HepG2 (cell line): ENCODE data around the gene LCMT2. TPM values are rescaled to one million over a fixed set of nuclear protein-coding genes. Genes with fewer than 3 reads are reported as not detected.

Experiments used
- NR2C2 ChIP-seq: sonication (generic); formaldehyde crosslinking; IDR thresholded peaks from 2 replicates; pipeline ENCODE4 v1.4.0; 2020; ENCODE audit warnings: missing genetic modification reagents, mild to moderate bottlenecking, moderate library complexity, borderline replicate concordance
- U2AF1 ChIP-seq: fragments of 200-400 bp; formaldehyde crosslinking; optimal IDR thresholded peaks from 2 replicates; pipeline ENCODE3; 2017; ENCODE audit warnings: mild to moderate bottlenecking, low read depth, low read length
- ZNF431 ChIP-seq: sonication (generic); formaldehyde crosslinking; IDR thresholded peaks from 2 replicates; pipeline ENCODE4 v1.9.0; 2022; ENCODE audit warnings: missing genetic modification reagents, low read depth, mild to moderate bottlenecking, borderline replicate concordance
- polyA plus RNA-seq, 8 experiments: library from polyadenylated mRNA; depleted of rRNA in 3 of 8; stranded (reverse) in 7 of 8; unstranded in 1 of 8; fragments of >200 nt; fragmentation: Illumina TruSeq in 4 of 8; extraction: Trizol in 4 of 8; gene quantifications; 2 replicates each; pipeline versions ENCODE4 v1.2.1 to v1.2.3, GENCODE V29; 2011 to 2016; ENCODE audit warnings: low read depth in 4 of 8, missing spikeins in 1 of 8, mixed read lengths in 1 of 8; ENCODE audit not compliant: insufficient read depth in 1 of 8
- total RNA-seq, 5 experiments: library from RNA; depleted of rRNA; stranded (reverse); fragments of >200 nt; fragmentation: Illumina TruSeq; extraction: Trizol; gene quantifications; 2 replicates each; pipeline ENCODE4 v1.2.3, GENCODE V29; 2016; ENCODE audit warnings: low read depth in 1 of 5
- TF ChIP-seq, protein P1 (sequence below): sonication (generic); formaldehyde crosslinking; IDR thresholded peaks from 2 replicates; pipeline ENCODE4 v1.5.0; 2020; ENCODE audit warnings: mild to moderate bottlenecking, missing genetic modification reagents
- TF ChIP-seq, protein P2 (sequence below): sonication (generic); formaldehyde crosslinking; IDR thresholded peaks from 2 replicates; pipeline ENCODE4 v1.4.0; 2020; ENCODE audit warnings: missing genetic modification reagents, borderline replicate concordance
- TF ChIP-seq, protein P3 (sequence below): sonication (generic); formaldehyde crosslinking; IDR thresholded peaks from 2 replicates; pipeline ENCODE4 v1.5.0; 2020; ENCODE audit warnings: mild to moderate bottlenecking, missing genetic modification reagents
- TF ChIP-seq, protein P4 (sequence below): sonication (generic); formaldehyde crosslinking; IDR thresholded peaks from 2 replicates; pipeline ENCODE4 v1.5.1; 2020; ENCODE audit warnings: missing genetic modification reagents, mild to moderate bottlenecking, borderline replicate concordance
- TF ChIP-seq, protein P5 (sequence below): sonication (generic); formaldehyde crosslinking; IDR thresholded peaks from 2 replicates; pipeline ENCODE4 v1.4.0; 2020; ENCODE audit warnings: mild to moderate bottlenecking, missing genetic modification reagents

LCMT2 gene
- total and polyA plus RNA-seq, 2 of the 13 experiments (the other 11 are each of a cell fraction or from before 2014, with no cell fraction given) = 6.9 to 9.1 TPM

DNA sequence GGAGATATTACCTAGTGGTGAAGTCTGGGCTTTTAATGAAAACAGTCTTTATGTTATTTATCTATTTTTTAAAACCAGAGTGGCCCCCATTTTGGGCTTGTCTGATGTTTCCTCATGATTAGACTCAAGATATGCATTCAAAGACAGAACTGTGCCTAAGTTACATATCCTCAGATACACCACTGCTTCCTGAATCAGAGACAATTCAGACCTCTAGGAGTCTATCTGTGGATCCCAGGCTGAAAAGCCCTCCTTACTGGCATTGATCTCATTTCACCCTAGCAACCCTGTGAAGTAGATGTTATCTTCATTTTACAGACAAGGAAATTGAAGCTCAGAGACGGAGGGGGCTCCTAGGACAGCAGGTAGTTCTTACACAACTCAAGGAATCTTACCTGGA lies 46.8 kb downstream of the LCMT2 start (continued):
- TF ChIP-seq, protein P1, sequence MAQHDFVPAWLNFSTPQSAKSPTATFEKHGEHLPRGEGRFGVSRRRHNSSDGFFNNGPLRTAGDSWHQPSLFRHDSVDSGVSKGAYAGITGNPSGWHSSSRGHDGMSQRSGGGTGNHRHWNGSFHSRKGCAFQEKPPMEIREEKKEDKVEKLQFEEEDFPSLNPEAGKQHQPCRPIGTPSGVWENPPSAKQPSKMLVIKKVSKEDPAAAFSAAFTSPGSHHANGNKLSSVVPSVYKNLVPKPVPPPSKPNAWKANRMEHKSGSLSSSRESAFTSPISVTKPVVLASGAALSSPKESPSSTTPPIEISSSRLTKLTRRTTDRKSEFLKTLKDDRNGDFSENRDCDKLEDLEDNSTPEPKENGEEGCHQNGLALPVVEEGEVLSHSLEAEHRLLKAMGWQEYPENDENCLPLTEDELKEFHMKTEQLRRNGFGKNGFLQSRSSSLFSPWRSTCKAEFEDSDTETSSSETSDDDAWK = no peak
- TF ChIP-seq ZNF431 (CRISPR knock-in tag) (no peak), U2AF1 (no peak), NR2C2 (CRISPR knock-in tag) (no peak)
- TF ChIP-seq, protein P2, sequence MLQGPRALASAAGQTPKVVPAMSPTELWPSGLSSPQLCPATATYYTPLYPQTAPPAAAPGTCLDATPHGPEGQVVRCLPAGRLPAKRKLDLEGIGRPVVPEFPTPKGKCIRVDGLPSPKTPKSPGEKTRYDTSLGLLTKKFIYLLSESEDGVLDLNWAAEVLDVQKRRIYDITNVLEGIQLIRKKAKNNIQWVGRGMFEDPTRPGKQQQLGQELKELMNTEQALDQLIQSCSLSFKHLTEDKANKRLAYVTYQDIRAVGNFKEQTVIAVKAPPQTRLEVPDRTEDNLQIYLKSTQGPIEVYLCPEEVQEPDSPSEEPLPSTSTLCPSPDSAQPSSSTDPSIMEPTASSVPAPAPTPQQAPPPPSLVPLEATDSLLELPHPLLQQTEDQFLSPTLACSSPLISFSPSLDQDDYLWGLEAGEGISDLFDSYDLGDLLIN (CRISPR knock-in tag) = no peak
- TF ChIP-seq, protein P3, sequence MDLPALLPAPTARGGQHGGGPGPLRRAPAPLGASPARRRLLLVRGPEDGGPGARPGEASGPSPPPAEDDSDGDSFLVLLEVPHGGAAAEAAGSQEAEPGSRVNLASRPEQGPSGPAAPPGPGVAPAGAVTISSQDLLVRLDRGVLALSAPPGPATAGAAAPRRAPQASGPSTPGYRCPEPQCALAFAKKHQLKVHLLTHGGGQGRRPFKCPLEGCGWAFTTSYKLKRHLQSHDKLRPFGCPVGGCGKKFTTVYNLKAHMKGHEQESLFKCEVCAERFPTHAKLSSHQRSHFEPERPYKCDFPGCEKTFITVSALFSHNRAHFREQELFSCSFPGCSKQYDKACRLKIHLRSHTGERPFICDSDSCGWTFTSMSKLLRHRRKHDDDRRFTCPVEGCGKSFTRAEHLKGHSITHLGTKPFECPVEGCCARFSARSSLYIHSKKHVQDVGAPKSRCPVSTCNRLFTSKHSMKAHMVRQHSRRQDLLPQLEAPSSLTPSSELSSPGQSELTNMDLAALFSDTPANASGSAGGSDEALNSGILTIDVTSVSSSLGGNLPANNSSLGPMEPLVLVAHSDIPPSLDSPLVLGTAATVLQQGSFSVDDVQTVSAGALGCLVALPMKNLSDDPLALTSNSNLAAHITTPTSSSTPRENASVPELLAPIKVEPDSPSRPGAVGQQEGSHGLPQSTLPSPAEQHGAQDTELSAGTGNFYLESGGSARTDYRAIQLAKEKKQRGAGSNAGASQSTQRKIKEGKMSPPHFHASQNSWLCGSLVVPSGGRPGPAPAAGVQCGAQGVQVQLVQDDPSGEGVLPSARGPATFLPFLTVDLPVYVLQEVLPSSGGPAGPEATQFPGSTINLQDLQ (CRISPR knock-in tag) = no peak
- TF ChIP-seq, protein P4, sequence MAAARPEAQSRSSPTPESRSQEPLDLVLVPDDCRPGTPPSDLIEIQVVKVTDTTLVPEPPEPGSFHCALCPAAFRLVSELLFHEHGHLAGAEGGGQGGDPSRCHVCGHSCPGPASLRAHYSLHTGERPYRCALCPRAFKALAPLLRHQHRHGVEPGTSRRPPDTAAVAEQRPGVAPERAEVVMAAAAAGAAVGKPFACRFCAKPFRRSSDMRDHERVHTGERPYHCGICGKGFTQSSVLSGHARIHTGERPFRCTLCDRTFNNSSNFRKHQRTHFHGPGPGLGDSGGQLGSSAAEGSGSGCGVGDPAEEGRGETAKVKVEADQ (CRISPR knock-in tag) = no peak
- TF ChIP-seq, protein P5, sequence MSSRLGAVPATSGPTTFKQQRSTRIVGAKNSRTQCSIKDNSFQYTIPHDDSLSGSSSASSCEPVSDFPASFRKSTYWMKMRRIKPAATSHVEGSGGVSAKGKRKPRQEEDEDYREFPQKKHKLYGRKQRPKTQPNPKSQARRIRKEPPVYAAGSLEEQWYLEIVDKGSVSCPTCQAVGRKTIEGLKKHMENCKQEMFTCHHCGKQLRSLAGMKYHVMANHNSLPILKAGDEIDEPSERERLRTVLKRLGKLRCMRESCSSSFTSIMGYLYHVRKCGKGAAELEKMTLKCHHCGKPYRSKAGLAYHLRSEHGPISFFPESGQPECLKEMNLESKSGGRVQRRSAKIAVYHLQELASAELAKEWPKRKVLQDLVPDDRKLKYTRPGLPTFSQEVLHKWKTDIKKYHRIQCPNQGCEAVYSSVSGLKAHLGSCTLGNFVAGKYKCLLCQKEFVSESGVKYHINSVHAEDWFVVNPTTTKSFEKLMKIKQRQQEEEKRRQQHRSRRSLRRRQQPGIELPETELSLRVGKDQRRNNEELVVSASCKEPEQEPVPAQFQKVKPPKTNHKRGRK (CRISPR knock-in tag) = no peak
- TF ChIP-seq, all 625 proteins: peak for 0
